ENCODE results near the gene TRIM41.
"Not testable (repeated sequence)": the region's sequence is repeated elsewhere in the genome, so short reads cannot be mapped to it uniquely, and the experiment has no call there.

Gene TRIM41

GRCh38 chr5:181282874-181283273 lies 59.8 kb downstream of the TRIM41 start:
- DNase-seq (ENCODE audit: low read depth in 3 of 3, low spot score in 1 of 3) = no peak

GRCh38 chr5:181283347-181283746 lies 60.3 kb downstream of the TRIM41 start:
- no peak for DNase-seq (ENCODE audit: low read depth in 3 of 3, low spot score in 1 of 3)

DNA sequence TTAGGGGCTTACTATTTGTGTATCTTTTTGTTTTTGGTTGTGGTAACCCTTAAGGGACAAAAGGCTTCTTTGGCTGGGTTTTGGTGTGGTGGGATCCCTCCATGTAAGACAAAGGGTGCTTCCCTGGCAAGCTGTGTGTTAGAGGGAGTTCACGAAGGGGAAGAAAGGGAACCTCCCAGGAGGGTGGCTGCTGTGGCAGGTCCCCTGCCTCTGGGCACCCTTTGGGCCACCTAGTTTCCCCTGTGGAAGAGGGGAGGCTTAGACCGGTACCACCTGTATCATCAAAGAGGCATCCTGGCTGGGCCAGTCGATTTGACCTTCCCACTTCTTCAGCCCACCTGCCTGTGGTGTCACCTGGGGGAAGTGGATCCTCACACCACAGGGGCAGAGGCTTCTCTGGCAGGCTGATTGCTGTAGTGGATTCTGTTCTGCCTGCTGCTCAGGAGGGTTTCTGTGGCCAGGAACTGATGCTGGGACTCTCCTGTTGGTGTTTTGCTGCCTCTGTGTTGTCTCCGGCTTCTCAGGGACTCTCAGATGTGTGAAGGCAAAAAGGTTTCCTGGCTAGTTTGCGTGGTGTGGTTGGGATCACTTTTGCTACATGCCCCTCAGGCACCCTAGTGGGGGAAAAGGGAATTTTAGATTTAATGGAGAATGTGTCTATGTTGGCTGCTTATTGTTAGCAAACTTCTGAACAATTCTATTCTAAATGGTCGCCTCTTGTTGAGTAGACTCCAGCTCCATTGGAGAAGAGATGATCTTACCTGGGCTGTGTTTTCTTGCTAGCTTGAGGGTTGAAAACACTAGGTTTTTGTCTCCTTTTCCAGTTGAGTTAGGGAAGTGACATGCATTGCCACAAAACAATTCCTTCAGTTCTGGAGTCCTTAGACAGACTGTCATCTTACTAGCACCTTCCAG lies 61.0 kb downstream of the TRIM41 start:
- DNase-seq (ENCODE audit: low read depth in 3 of 3, low spot score in 1 of 3) = not testable (repeated sequence)
